GM19438 (cell line): ENCODE results near the gene HIGD1A.

ENCODE experiments used
- ATAC-seq: cut with Tn5 transposase; IDR thresholded peaks from one replicate; pipeline ENCODE4 v1.9.1; 2021; ENCODE audit warnings: low read depth; ENCODE audit not compliant: unreplicated experiment

HIGD1A gene

DNA sequence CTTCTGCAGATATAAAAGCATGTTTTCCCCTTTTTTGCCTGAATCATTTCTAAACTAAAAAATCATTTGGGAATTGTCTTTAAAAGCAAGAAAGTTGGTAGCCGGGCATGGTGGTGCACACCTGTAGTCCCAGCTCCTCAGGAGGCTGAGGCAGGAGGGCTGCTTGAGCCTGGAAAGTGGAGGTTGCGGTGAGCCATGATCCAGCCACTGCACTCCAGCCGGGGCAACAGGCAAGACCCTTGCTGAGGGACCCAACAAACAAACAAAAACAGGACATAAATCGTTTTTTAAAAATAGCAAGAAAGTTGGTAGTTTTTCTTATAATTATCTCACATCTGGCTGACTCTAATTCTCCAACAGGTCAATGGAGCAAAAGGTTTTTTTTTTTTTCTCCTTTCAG lies 2.5 kb downstream of the HIGD1A start:
- ATAC-seq, result no peak

DNA sequence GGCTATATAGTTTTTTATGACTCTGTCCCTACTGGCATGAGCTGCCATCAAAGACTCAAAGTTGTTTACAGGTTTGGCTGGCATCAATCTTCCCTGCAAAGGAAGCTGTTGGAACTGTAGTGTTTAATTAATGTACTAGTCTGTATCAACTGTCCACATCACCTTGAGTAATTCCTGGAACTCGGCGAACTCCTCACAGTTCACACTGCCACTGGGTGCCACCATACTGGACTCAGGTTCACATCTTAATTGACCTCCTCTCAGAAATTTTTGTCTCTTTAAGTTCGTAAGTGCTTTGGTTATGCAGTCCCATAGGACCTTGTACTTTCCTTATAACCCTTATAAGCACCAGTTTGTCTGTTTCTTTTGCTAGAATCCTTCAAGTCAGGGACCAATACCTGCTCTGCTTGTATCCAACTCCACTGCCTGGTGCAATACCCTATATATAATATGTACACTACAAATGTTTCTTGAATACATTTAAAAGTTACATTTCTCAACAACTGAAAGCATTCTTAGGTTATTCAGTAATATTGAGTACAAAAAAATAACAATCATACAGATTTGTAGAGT lies 3.2 kb downstream of the HIGD1A start:
- ATAC-seq, result no peak

DNA sequence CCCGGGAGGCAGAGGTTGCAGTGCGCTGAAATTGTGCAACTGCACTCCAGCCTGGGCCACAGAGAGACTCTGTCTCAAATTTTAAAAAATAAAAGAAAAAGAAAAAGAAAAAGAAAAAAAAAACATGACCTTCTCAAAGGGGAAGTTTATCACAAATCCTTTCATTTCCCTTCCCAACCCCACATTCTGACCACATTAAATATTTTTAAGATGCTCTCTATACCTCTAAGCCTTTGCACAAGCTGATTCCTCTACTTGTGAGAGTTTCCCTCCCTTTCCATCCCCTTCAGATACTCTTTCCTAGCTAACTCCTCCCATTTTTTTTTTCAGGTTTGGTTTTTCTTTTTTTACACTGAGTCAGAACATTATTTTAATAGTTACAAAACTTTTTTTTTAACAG lies 4.0 kb downstream of the HIGD1A start:
- no peak for ATAC-seq

DNA sequence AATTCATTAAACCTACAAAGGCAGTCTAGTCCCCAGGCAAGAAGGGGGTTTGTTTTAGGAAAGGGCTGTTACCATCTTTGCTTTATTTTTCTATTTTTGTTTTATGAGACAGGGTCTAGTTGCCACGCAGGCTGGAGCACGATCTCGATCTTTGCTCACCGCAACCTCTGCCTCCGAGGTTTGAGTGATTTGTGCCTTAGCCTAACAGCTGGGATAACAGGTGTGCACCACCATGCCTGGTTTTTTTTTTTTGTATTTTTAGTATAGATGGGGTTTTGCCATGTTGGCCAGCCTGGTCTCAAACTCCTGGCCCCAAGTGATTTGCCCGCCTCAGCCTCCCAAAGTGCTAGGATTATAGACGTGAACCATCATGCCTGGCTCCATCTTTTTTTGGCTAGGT lies 4.9 kb downstream of the HIGD1A start:
- no peak for ATAC-seq

DNA sequence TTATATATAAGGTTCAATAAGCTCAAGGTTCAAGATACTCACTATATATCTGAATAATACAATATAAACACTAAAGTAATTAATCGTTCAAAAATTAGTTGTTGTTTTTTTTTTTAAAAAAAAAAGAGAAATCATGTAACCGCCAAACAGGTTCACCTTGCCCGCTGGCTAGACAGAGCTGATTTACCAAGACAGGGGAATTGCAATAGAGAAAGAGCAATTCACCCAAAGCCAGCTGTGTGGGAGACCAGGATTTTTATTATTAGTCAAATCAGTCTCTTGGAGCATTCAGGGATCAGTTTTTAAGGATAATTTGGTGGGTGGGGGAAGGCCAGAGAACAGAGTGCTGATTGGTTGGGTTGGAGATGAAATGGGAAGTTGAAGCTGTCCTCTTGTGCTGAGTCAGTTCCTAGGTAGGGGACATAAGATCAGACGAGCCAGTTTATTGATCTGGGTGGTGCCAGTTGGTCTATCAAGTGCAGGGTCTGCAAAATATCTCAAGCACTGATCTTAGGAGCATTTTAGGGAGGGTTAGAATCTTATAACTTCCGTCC lies 7.9 kb downstream of the HIGD1A start:
- no peak for ATAC-seq

DNA sequence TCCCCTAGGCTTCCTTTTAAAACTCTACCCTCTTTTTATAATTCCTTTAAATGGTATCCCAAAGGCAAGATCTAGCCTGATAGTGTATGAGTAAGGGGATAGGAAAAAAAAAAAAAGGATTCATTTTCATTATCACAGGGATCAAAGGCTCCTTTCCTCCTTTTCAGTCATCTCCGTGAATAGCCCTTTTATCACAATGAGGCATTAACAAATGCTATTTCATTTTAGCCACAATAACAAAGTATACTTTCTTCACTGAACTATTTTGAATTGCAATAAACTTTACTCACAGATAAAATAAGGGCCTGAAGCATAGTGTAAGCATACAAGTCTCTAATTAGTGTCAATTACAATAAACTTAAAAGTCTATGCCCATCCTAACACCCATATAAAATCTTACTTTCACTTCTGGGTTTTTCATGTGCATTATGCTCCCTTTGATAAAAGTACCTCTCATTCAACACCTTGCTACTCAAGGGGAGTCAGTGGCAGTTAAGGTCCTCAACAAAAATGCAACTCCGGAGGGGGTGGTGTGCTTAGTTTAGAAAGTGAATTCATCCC lies 8.6 kb downstream of the HIGD1A start:
- ATAC-seq, result no peak

DNA sequence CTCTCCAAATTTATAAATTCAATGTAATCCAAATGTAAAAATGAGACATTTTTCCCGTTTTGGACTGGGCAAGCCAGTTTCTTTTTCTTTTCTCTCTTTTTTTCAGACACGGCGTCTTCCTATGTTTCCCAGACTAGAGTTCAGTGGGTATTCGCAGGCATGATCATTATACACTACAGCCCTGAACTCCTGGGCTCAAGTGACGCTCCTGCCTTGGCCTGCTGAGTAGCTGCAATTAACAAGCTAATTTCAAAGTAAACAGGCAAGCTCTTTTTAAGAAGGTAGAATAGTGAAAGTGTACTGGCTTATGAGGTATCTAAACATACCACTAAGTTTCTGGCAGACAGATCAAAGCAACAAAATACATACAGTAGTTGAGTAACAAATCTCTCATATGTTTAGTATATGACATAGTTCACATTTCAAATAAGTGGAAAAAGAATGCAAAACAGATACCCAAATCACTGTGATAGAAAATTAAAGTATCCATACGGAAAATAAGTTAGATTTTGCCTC lies 13.5 kb downstream of the HIGD1A start:
- no peak for ATAC-seq

DNA sequence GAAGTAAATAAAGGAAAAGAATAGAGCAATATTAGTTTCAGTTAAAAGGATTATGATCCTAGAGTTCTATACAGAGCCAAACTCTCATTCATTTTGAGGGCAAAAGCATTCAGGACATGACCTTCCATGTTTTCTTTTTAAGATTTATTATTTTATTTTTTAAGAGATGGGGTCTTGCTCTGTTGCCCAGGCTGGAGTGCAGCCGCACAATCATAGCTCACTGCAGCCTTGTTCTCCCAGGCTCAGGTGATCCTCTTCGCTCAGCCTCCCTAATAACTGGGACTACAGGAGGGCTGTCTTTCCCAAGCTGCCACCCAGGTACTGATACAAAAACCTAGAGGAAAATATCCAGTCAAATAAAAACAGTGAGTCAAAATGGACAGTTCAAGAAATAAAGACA lies 17.7 kb downstream of the HIGD1A start:
- ATAC-seq, result no peak

DNA sequence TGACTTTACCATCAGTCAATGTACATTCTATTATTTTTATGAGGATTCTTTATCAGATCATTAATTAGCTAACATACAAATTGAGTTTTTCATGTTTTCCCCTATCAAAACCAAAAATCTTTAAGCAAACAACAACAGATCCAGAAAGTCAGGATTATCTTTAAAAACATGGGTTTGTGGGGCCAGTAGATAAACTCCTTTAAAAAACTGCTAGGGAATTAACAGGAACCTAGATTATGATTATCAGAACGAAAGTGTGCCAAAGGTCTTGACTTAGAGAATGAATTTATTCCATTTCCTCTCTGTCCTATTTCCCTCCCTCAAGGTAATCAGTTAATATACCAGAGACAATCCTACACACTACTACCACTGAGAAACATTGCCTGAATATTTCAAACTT lies 18.1 kb downstream of the HIGD1A start:
- ATAC-seq, result no peak

DNA sequence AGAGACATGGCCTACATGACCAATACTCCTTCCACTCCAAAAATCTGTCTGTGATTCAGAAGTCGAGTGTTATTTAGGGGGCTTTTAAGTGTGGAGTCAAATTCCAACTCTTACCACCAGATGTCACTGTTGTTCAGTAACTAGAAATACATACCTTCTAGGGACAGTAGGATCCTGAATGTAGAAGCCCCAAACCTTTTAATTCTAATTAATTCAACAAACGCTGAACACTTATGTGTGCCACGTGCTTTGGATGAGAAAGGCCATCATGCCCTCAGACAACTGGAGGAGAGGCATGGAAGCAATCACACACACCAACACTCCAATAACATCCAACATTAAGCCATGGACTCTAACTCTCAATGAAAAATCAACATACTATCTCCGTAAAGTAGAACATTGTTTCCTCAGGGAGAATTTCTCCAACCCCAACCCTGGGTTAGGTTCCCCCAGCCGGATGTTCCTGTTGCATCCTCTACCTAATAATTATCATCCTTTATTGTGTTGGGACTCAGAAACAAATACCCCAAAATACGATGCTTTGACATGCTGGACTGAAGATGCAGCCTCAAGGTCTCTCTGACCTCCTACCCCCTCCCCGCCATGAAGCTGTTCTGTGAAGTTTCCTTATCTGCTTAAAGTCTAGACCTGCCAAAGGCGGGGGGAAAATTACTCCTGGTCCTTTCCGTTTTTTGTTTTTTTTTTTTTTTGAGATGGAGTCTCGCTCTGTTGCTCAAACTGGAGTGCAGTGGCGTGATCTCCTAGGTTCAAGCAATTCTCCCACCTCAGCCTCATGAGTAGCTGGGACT lies 23.2 kb downstream of the HIGD1A start:
- no peak for ATAC-seq

DNA sequence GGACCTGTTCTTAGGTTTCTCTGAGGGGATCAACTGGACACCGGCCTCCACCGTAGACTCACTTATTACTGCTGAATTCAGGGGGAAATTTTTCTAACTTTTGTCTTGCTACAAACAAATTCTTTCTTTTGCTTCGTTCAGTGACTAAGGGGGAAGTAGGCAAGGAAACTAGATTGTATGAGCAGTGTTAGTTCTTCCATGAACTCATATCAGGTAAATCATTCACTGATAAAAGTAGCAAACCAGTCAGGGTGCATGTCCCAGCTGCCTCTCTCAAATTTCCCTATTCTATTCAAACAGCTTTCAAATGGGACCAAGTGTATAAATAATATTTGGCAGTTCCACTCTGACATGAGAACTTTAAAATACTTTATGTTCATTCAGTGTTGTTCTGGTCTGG lies 23.9 kb downstream of the HIGD1A start:
- no peak for ATAC-seq

DNA sequence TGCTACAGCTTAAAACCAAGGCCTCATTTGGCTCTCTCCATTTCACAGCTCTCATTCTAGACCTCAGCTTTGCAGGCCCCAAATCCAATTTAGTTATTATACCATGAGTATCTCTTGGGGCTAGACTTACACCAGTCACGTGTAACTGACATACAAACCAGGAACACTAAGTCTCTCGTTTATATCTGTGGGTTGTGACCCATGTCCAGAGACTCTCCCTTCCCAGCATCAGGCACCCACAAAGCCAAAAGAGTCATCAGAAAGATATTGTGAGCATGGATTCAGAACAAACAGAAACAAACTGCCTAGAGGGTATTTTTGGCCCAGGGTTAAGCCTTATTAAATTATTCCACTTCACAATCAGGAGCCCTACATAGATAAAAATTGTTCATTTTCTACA lies 25.6 kb downstream of the HIGD1A start:
- no peak for ATAC-seq

DNA sequence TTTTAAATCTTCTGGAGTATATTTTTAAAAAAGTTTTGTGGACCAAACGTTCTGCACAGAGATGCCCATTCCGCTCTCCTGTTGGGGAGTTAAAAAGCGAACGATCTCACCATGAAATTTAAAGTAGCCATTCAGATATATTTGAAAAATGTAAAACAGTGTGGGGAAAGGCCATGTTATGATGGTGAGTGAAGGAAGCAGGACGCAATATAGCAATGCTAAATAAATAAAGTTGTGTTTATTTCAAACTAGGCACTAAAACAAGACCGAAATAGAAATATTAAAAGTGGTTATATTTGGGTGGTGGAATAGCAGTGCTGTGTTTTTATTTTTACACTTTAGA lies 30.9 kb downstream of the HIGD1A start:
- no peak for ATAC-seq

DNA sequence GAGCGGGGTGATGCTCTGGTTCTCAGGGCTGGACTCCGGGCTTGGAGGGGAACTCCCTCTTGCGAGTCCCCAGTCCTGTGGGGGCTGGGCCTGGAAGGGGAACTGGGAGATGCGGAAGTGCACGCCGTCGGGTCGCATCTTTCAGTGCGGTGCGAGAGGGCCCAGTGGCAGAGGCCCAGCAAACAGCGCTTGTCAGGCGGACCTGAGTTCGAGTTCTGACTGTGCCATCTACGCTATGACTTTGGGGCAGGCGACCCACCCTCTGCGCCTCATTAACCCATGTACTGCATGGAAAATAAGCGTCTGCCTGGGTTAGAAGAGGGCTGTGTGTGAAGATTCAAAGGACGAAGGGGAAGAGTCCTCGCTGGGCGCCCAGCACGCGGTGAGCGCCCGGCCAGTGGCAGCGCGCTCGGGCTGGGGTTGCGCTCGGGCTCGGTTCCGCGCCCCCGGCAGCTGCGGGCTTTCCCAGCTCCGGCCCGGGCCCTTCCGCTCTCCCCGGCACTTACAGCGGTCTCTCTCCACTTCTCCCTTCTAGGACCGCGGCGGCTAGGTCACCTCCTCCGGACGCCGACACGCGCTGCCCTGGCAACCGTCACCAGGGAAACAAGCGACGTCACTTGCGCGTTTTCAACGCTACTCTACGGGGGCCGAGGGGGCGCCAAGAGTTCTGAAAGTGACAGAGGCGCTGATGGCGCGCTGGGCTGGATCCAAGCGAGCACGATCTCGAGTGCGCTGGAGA lies 31.5 kb downstream of the HIGD1A start, which contains the start of gene CCDC13:
CCDC13 (minus strand) TSS at position 584 of the 739 bp plus-strand sequence. CDS start 14,908 bp downstream, outside the sequence.
- ATAC-seq, result peak; percentile 99

DNA sequence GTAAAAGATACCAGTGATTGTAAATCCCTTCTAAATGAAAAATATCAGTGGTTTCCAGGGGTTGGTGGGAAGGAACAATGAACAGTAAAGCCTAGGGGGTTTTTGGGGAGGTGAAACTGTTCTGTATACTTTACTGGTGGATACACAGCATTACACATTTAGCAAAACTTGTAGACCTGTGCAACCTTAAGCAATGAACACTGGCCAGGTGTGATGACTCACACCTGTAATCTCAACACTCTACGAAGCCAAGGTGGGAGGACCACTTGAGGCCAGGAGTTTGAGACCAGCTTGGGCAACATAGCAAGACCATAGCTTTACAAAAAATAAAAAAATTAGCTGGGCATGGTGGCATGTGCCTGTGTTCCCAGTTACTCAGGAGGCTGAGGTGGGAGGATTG lies 33.0 kb downstream of the HIGD1A start:
- no peak for ATAC-seq

DNA sequence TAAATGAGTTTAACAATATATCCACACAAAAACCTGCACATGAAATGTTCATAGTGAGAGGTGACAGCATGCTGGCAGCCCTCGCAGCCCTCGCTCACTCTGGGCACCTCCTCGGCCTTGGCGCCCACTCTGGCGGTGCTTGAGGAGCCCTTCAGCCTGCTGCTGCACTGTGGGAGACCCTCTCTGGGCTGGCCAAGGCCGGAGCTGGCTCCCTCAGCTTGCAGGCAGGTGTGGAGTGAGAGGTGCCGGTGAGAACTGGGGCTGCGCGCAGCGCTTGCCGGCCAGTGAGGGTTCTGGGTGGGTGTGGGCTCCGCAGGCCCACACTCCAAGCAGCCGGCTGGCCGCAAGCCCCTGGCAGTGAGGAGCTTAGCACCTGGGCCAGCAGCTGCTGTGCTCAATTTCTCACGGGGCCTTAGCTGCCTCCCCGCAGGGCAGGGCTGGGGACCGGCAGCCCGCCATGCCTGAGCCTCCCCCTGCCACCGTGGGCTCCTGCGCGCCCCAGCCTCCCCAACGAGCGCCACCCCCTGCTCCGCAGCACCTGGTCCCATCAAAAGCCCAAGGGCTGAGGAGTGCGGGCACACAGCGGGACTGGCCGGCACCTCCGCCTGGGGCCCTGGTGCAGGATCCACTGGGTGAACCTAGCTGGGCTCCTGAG lies 34.7 kb downstream of the HIGD1A start:
- no peak for ATAC-seq

DNA sequence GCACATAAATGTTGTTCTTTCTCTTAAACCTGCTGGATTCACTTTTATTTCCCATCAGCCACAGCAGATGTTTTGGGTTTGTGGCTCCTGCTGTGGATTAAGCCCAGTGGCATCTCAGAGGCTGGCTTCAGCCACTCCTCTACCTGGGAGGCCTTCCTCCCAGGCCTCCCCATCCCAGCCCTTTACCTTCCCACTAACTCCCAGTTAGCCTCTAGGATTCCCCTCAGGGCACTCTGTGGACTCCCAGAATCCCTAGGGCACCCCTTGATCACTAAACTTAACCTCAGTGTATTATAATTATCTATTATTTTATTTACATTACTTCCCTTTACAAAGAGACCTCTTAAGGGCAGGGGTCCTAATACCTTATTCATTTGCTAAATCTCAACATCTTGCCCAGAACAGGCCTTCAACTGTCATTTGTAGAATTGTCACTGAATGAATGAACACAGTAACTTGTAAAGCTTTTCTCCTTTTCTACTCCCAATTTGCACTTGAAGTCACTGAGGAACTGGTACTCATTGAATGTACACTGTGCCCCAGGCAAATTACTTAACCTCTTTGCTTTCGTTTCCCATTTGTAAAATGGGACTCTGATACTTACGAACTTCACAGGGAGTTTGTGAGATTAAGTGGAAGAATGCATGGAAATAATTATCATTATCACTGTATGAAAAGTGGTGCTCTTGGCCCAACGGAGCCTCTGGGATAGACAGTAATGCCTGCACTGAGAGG lies 39.6 kb downstream of the HIGD1A start:
- no peak for ATAC-seq

DNA sequence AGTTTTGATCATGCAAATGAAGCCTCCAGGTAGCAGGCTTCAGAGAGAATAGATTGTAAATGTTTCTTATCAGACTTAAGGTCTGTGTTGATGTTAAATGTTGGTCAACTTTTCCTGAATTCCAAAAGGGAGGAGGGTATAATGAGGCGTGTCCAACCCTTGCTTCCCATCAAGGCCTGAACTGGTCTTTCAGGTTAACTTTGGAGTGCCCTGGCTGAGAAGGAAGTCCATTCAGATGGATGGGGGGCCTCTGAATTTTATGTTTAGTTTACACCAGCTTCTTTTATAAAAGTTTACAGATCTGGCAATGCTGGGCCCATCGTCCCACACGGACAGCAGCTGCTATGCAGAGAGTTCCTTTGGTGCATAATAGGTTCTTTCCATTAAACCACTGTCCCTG lies 40.2 kb downstream of the HIGD1A start:
- no peak for ATAC-seq

DNA sequence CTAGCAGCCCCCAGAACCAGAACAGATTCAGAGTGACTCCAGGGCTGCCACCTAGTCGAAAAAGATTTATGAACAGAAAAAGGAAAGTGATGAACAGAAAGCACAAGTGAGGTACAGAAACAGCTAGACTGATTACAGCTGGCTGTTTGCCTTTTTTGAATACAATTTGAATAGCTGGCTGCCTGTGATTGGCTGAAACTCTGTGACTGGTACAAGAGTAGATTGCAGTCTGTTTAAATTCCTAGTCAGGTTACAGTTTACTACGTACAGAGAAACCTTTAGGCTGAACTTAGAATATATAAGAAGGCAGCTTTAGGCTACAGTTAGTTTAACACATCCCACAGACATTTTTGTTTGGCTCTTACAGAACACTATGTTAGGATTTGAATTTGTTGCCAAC lies 41.3 kb downstream of the HIGD1A start:
- ATAC-seq, result no peak
